ENCODE measurements around the gene DPP4.

The DPP4 gene

GRCh38 chr2:162041485-162041884 is 32.5 kb downstream of the DPP4 start:
- Histone ChIP-seq H3K4me3 (ENCODE audit: severe bottlenecking) (no peak overlapping the region), H3K27me3 (ENCODE audit: insufficient read depth, poor library complexity, severe bottlenecking) (no peaks in the 10 kb centered on the region), H3K4me1 (ENCODE audit: insufficient read depth, poor library complexity, severe bottlenecking) (no peaks in the 10 kb centered on the region), H3K36me3 (ENCODE audit: low read depth) (no peaks in the 10 kb centered on the region), H3K9me3 (ENCODE audit: severe bottlenecking) (no peaks in the 10 kb centered on the region), H3K27ac (ENCODE audit: poor library complexity, severe bottlenecking) (no peak overlapping the region)
- DNase-seq (ENCODE audit: low spot score) (no peak), ATAC-seq (ENCODE audit: low read depth) (no peak; the same call in 2 of the 3 replicates)
- no peak for TF ChIP-seq CTCF (IDR thresholded peaks at IDR 0.05; ENCODE audit: poor library complexity, severe bottlenecking)

- H3K4me1 ChIP-seq (ENCODE audit: insufficient read depth, poor library complexity, severe bottlenecking), result no peaks in the 10 kb centered on the region
- H3K9me3 ChIP-seq (ENCODE audit: severe bottlenecking), result no peaks in the 10 kb centered on the region
- no peak overlapping the region for H3K4me3 ChIP-seq (ENCODE audit: severe bottlenecking)
- no peaks in the 10 kb centered on the region for H3K36me3 ChIP-seq (ENCODE audit: low read depth)
- no peak overlapping the region for H3K27ac ChIP-seq (ENCODE audit: poor library complexity, severe bottlenecking)
- ATAC-seq (ENCODE audit: low read depth) (no peak), DNase-seq (ENCODE audit: low spot score) (no peak)
- H3K27me3 ChIP-seq (ENCODE audit: insufficient read depth, poor library complexity, severe bottlenecking), result no peaks in the 10 kb centered on the region
- no peak for TF ChIP-seq CTCF (IDR thresholded peaks at IDR 0.05; ENCODE audit: poor library complexity, severe bottlenecking)
Measured at GRCh38 chr2:162038725-162039124, 35.3 kb downstream of the DPP4 start.

- no peaks in the 10 kb centered on the region for H3K27me3 ChIP-seq (ENCODE audit: insufficient read depth, poor library complexity, severe bottlenecking)
- no peak overlapping the region for H3K4me3 ChIP-seq (ENCODE audit: severe bottlenecking)
- no peak overlapping the region for H3K27ac ChIP-seq (ENCODE audit: poor library complexity, severe bottlenecking)
- TF ChIP-seq CTCF (IDR thresholded peaks at IDR 0.05; ENCODE audit: poor library complexity, severe bottlenecking), result no peak
- DNase-seq (ENCODE audit: low spot score), result no peak
- no peak for ATAC-seq (ENCODE audit: low read depth)
- no peaks in the 10 kb centered on the region for H3K4me1 ChIP-seq (ENCODE audit: insufficient read depth, poor library complexity, severe bottlenecking)
- no peaks in the 10 kb centered on the region for H3K9me3 ChIP-seq (ENCODE audit: severe bottlenecking)
- H3K36me3 ChIP-seq (ENCODE audit: low read depth), result no peaks in the 10 kb centered on the region
Measured at GRCh38 chr2:162037886-162038285, 36.1 kb downstream of the DPP4 start.

GRCh38 chr2:162037028-162037795 is 36.8 kb downstream of the DPP4 start:
- no peaks in the 10 kb centered on the region for H3K27me3 ChIP-seq (ENCODE audit: insufficient read depth, poor library complexity, severe bottlenecking)
- TF ChIP-seq CTCF (IDR thresholded peaks at IDR 0.05; ENCODE audit: poor library complexity, severe bottlenecking), result no peak
- no peaks in the 10 kb centered on the region for H3K9me3 ChIP-seq (ENCODE audit: severe bottlenecking)
- no peak overlapping the region for H3K4me3 ChIP-seq (ENCODE audit: severe bottlenecking)
- no peak for DNase-seq (ENCODE audit: low spot score)
- ATAC-seq (ENCODE audit: low read depth), result no peak
- no peak overlapping the region for H3K27ac ChIP-seq (ENCODE audit: poor library complexity, severe bottlenecking)
- no peaks in the 10 kb centered on the region for H3K4me1 ChIP-seq (ENCODE audit: insufficient read depth, poor library complexity, severe bottlenecking)
- no peaks in the 10 kb centered on the region for H3K36me3 ChIP-seq (ENCODE audit: low read depth)

GRCh38 chr2:162035981-162036380 is 38.0 kb downstream of the DPP4 start:
- ATAC-seq (ENCODE audit: low read depth) (no peak), DNase-seq (ENCODE audit: low spot score) (no peak)
- Histone ChIP-seq H3K36me3 (ENCODE audit: low read depth) (no peaks in the 10 kb centered on the region), H3K27me3 (ENCODE audit: insufficient read depth, poor library complexity, severe bottlenecking) (no peaks in the 10 kb centered on the region), H3K4me1 (ENCODE audit: insufficient read depth, poor library complexity, severe bottlenecking) (no peaks in the 10 kb centered on the region), H3K9me3 (ENCODE audit: severe bottlenecking) (no peaks in the 10 kb centered on the region), H3K27ac (ENCODE audit: poor library complexity, severe bottlenecking) (no peak overlapping the region), H3K4me3 (ENCODE audit: severe bottlenecking) (no peak overlapping the region)
- TF ChIP-seq CTCF (IDR thresholded peaks at IDR 0.05; ENCODE audit: poor library complexity, severe bottlenecking), result no peak

All from RWPE2 (cell line).